ENCODE data around the gene CNTN5. TPM values are rescaled to one million over a fixed set of nuclear protein-coding genes. Genes with fewer than 3 reads are reported as not detected.

CNTN5 gene
- total RNA-seq, 2 donors from 2014 or later = not detected

- ATAC-seq (no peak), DNase-seq (ENCODE audit: low spot score) (no peak)
- peaks cover 4% of the 10 kb centered on the region for H3K36me3 Mint-ChIP-seq
- peaks cover 6% of the 10 kb centered on the region for H3K9me3 Mint-ChIP-seq
- H3K27ac Mint-ChIP-seq = no peak overlapping the region
- H3K4me3 Mint-ChIP-seq = no peak overlapping the region
- no peaks in the 10 kb centered on the region for H3K27me3 Mint-ChIP-seq
- no peaks in the 10 kb centered on the region for H3K4me1 Mint-ChIP-seq (ENCODE audit: low read depth in 2 of 2)
Observed at GRCh38 chr11:99327527-99327926, 306.8 kb downstream of the CNTN5 start.

- DNase-seq (ENCODE audit: low spot score) = no peak
- no peaks in the 10 kb centered on the region for H3K4me1 Mint-ChIP-seq (ENCODE audit: low read depth in 2 of 2)
- no peak for ATAC-seq
- H3K27me3 Mint-ChIP-seq = no peaks in the 10 kb centered on the region
- peaks cover 6% of the 10 kb centered on the region for H3K9me3 Mint-ChIP-seq
- peaks cover 4% of the 10 kb centered on the region for H3K36me3 Mint-ChIP-seq
- no peak overlapping the region for H3K27ac Mint-ChIP-seq
- no peak overlapping the region for H3K4me3 Mint-ChIP-seq
Observed at GRCh38 chr11:99333621-99334020, 312.9 kb downstream of the CNTN5 start.

DNA sequence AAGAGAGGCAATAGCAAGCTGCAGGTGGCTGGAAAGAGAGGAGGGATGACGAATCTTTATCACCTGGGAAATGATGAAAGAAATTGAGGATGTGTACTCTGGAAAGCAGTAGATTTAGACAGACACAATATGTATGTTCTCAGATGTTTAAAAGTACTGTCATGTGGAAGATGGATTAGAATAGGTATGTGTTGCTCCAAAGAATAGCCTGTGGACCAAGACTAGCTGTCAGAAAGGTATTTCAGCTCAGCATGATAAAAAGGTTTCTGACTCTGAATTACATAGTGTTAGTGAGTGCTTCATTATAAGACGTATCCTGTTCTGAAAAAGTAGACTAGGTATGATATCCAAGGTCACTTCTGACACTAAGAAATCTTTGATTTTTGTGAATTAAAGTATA is 322.4 kb downstream of the CNTN5 start:
- H3K27ac Mint-ChIP-seq = no peak overlapping the region
- no peaks in the 10 kb centered on the region for H3K4me1 Mint-ChIP-seq (ENCODE audit: low read depth in 2 of 2)

GRCh38 chr11:99349151-99349673 is 328.5 kb downstream of the CNTN5 start:
- ATAC-seq (no peak), DNase-seq (ENCODE audit: low spot score) (no peak)
- H3K4me3 Mint-ChIP-seq = no peak overlapping the region
- H3K27me3 Mint-ChIP-seq = no peaks in the 10 kb centered on the region
- no peak overlapping the region for H3K27ac Mint-ChIP-seq
- peaks cover 13% of the 10 kb centered on the region for H3K9me3 Mint-ChIP-seq
- H3K36me3 Mint-ChIP-seq = no peaks in the 10 kb centered on the region
- H3K4me1 Mint-ChIP-seq (ENCODE audit: low read depth in 2 of 2) = no peaks in the 10 kb centered on the region

More for the DNA sequence above, 322.4 kb downstream of the CNTN5 start:
- no peak overlapping the region for H3K4me3 Mint-ChIP-seq
- no peak for ATAC-seq
- peaks cover 18% of the 10 kb centered on the region for H3K9me3 Mint-ChIP-seq
- no peaks in the 10 kb centered on the region for H3K27me3 Mint-ChIP-seq
- no peak for DNase-seq (ENCODE audit: low spot score)
- peaks cover 4% of the 10 kb centered on the region for H3K36me3 Mint-ChIP-seq

DNA sequence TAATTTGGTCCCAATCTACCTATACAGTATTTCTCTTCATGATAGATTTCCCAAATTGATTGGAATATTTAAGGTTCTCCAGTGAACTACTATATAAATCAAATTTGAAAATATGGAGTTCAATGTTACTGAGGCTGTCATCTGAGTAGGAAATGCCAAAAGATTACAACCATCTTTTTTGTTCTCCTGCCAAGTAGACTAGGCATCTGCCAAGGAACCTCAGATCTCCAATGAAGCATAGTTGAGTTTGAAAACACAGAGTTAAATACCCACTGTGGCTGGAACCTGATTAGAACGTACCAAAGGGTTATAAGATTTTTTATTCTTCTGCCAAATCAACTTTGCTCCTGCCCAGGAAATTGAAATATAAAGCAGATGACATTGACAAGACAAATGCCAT is 330.9 kb downstream of the CNTN5 start:
- no peaks in the 10 kb centered on the region for H3K27me3 Mint-ChIP-seq
- no peak overlapping the region for H3K4me3 Mint-ChIP-seq
- no peaks in the 10 kb centered on the region for H3K36me3 Mint-ChIP-seq
- H3K4me1 Mint-ChIP-seq (ENCODE audit: low read depth in 2 of 2) = no peaks in the 10 kb centered on the region
- H3K27ac Mint-ChIP-seq = no peak overlapping the region
- H3K9me3 Mint-ChIP-seq = peaks cover 17% of the 10 kb centered on the region
- DNase-seq (ENCODE audit: low spot score) = no peak
- no peak for ATAC-seq

- H3K4me3 Mint-ChIP-seq = no peak overlapping the region
- H3K27me3 Mint-ChIP-seq = no peaks in the 10 kb centered on the region
- H3K9me3 Mint-ChIP-seq = peaks cover 17% of the 10 kb centered on the region
- H3K27ac Mint-ChIP-seq = no peak overlapping the region
- H3K36me3 Mint-ChIP-seq = no peaks in the 10 kb centered on the region
- H3K4me1 Mint-ChIP-seq (ENCODE audit: low read depth in 2 of 2) = no peaks in the 10 kb centered on the region
- ATAC-seq = no peak
- DNase-seq (ENCODE audit: low spot score) = no peak
Observed at GRCh38 chr11:99352642-99353041, 331.9 kb downstream of the CNTN5 start.

- H3K36me3 Mint-ChIP-seq = no peaks in the 10 kb centered on the region
- peaks cover 9% of the 10 kb centered on the region for H3K9me3 Mint-ChIP-seq
- ATAC-seq (no peak), DNase-seq (ENCODE audit: low spot score) (no peak)
- H3K4me1 Mint-ChIP-seq (ENCODE audit: low read depth in 2 of 2) = no peaks in the 10 kb centered on the region
- H3K27ac Mint-ChIP-seq = no peak overlapping the region
- no peaks in the 10 kb centered on the region for H3K27me3 Mint-ChIP-seq
- H3K4me3 Mint-ChIP-seq = no peak overlapping the region
Observed at GRCh38 chr11:99366546-99366945, 345.8 kb downstream of the CNTN5 start.

DNA sequence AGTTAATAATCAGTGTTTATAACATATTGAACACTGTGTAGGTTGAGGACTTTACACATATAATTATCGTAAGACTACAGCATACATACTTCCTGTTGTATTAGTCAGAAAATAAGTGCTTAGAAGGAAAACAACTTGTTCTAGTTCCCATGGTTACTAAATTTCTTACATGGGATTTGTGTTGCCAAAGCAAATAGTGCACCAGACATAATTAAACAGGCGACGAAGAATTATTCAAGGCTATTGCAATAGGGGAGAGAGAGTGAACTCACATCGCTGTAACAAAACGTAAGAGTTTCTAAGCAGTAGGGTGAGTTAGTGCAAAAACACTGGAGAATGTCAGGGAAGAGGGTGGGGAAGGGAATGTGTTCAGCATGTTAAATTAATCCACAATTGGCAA is 347.8 kb downstream of the CNTN5 start:
- no peak for DNase-seq (ENCODE audit: low spot score)
- H3K36me3 Mint-ChIP-seq = no peaks in the 10 kb centered on the region
- no peak for ATAC-seq
- H3K27me3 Mint-ChIP-seq = no peaks in the 10 kb centered on the region
- H3K4me3 Mint-ChIP-seq = no peak overlapping the region
- no peaks in the 10 kb centered on the region for H3K4me1 Mint-ChIP-seq (ENCODE audit: low read depth in 2 of 2)
- peaks cover 7% of the 10 kb centered on the region for H3K9me3 Mint-ChIP-seq
- H3K27ac Mint-ChIP-seq = no peak overlapping the region

GRCh38 chr11:99370549-99371216 is 349.9 kb downstream of the CNTN5 start:
- H3K27me3 Mint-ChIP-seq = no peaks in the 10 kb centered on the region
- H3K36me3 Mint-ChIP-seq = peaks cover 5% of the 10 kb centered on the region

GRCh38 chr11:99371257-99371656 is 350.5 kb downstream of the CNTN5 start:
- ATAC-seq (no peak), DNase-seq (ENCODE audit: low spot score) (no peak)
- Mint-ChIP-seq H3K9me3 (peaks cover 6% of the 10 kb centered on the region), H3K36me3 (peaks cover 5% of the 10 kb centered on the region), H3K4me3 (no peak overlapping the region), H3K27ac (no peak overlapping the region), H3K4me1 (ENCODE audit: low read depth in 2 of 2) (no peaks in the 10 kb centered on the region), H3K27me3 (no peaks in the 10 kb centered on the region)

More at GRCh38 chr11:99370549-99371216, 349.9 kb downstream of the CNTN5 start:
- Mint-ChIP-seq H3K4me1 (ENCODE audit: low read depth in 2 of 2) (no peaks in the 10 kb centered on the region), H3K9me3 (peaks cover 6% of the 10 kb centered on the region), H3K27ac (no peak overlapping the region), H3K4me3 (no peak overlapping the region)
- ATAC-seq (no peak), DNase-seq (ENCODE audit: low spot score) (no peak)

DNA sequence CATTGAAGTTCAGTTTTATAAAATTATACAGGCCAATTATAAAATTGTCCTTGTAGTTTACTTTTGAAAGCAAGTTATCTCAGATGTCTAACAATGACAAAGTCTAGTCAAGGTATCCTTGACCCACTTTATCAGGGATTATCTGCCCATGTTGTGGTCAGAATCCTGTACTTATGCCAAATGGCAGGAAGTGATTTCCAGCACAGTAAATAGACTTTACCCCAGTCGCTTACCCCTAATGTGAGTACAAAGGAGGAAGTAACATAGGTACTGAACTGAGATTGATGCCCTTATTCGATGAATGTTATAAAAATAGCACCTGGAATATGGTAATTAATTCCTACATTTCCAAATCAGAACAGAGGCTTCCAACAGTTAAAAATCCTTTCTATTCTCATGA is 355.7 kb downstream of the CNTN5 start:
- Mint-ChIP-seq H3K9me3 (peaks cover 3% of the 10 kb centered on the region), H3K4me1 (ENCODE audit: low read depth in 2 of 2) (no peaks in the 10 kb centered on the region), H3K36me3 (peaks cover 5% of the 10 kb centered on the region), H3K27ac (no peak overlapping the region), H3K27me3 (no peaks in the 10 kb centered on the region), H3K4me3 (no peak overlapping the region)
- no peak for ATAC-seq
- DNase-seq (ENCODE audit: low spot score) = no peak

DNA sequence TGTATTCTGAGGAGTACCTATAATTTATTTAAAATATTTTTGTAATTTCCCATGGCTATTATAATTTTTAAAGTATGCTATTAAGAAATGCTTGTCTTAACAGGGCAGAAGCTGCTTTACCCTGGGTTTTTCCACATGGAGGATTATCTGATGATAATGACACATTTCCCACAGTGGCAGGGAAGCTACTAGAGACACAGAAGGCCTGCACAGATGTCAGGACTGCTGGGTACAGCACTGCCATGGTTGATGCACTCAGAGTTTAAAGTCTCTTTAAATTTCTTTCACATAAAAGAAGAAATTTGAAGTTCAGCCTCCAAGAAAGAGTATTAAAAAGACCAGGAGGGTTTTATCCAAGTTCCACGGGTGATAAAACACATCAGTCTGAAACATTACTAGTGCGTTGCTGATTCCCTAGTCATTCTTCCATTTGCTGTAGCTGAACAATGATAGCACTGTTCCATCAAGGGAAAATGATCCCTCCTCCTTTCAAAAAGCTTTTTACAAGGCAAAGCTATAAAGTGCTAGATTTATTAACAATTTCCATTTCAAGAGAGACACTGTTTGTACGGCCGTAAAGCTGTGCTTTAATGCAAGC is 363.0 kb downstream of the CNTN5 start:
- H3K27me3 Mint-ChIP-seq = no peaks in the 10 kb centered on the region
- H3K27ac Mint-ChIP-seq = no peak overlapping the region

DNA sequence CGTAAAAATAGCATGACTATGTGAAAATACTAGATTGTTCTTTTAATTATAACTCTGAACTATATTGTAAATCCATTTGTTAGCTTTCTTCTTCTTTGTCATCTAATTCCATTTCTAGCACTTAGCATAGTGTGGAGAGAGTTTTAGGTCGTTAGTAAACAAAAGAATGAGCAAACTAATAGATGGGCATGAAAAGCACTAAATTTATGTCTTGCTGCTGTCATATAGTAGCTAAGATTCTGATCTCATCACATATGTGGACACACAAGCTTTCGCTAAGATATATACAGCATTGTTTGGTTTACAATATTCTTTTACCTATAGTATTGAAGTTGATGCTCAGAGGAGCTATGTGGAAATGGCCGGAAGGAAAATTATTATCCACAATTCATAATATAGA is 370.5 kb downstream of the CNTN5 start:
- H3K27me3 Mint-ChIP-seq = no peaks in the 10 kb centered on the region
- no peak for ATAC-seq
- no peak overlapping the region for H3K4me3 Mint-ChIP-seq
- H3K27ac Mint-ChIP-seq = no peak overlapping the region
- DNase-seq (ENCODE audit: low spot score) = no peak
- H3K9me3 Mint-ChIP-seq = peaks cover 12% of the 10 kb centered on the region
- H3K4me1 Mint-ChIP-seq (ENCODE audit: low read depth in 2 of 2) = no peaks in the 10 kb centered on the region
- H3K36me3 Mint-ChIP-seq = no peaks in the 10 kb centered on the region

More for the DNA sequence above, 363.0 kb downstream of the CNTN5 start:
- DNase-seq (ENCODE audit: low spot score) = no peak
- H3K9me3 Mint-ChIP-seq = peaks cover 6% of the 10 kb centered on the region
- no peaks in the 10 kb centered on the region for H3K36me3 Mint-ChIP-seq
- H3K4me1 Mint-ChIP-seq (ENCODE audit: low read depth in 2 of 2) = no peaks in the 10 kb centered on the region
- ATAC-seq = no peak
- no peak overlapping the region for H3K4me3 Mint-ChIP-seq

DNA sequence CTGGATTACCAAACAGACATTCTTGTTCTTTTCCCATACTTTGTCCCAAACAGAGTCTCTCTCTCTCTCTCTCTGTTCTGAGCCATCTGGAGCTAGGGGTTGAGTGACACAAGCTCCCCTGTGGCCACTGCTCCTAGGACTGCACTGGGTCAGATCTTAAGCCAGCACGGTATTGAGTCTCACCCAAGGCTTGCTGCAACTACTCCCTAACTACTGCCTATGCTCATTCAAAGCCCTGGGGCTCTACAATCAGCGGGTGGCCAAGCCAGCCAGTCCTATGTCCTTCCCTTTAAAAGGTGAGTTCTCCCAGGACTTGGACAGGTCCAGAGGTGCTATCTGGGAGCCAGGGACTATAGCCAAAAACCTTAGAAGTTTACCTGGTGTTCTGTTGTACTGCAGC is 385.6 kb downstream of the CNTN5 start:
- H3K27ac Mint-ChIP-seq = no peak overlapping the region

More for the DNA sequence above, 385.6 kb downstream of the CNTN5 start:
- ATAC-seq (no peak), DNase-seq (ENCODE audit: low spot score) (no peak)
- peaks cover 10% of the 10 kb centered on the region for H3K9me3 Mint-ChIP-seq
- H3K4me3 Mint-ChIP-seq = no peak overlapping the region
- H3K27me3 Mint-ChIP-seq = no peaks in the 10 kb centered on the region
- no peaks in the 10 kb centered on the region for H3K4me1 Mint-ChIP-seq (ENCODE audit: low read depth in 2 of 2)
- H3K36me3 Mint-ChIP-seq = no peaks in the 10 kb centered on the region

Measured in natural killer cell treated with Interleukin-12 subunit alpha and Interleukin-12 subunit beta and Interleukin-15 and Interleukin-18, amount 100 ng/mL, for 72 hours (primary cell).